ENCODE measurements around the gene ATG5.

The ATG5 gene

GRCh38 chr6:106220485-106220884 is 105.1 kb downstream of the ATG5 start:
- Histone ChIP-seq H3K27ac (no peak overlapping the region), H3K79me2 (ENCODE audit: insufficient read depth, low read depth) (peaks cover 26% of the 10 kb centered on the region), H2AFZ (ENCODE audit: low read depth) (no peak overlapping the region), H3K4me3 (IDR thresholded peaks at IDR 0.05; ENCODE audit: insufficient read depth, low read depth, low read length) (no peak overlapping the region), H3K36me3 (ENCODE audit: insufficient read depth) (no peaks in the 10 kb centered on the region), H4K20me1 (ENCODE audit: insufficient read depth) (no peaks in the 10 kb centered on the region), H3K4me2 (no peak overlapping the region), H3K27me3 (ENCODE audit: insufficient read depth, low read depth) (no peaks in the 10 kb centered on the region), H3K4me1 (ENCODE audit: low read depth, poor library complexity, severe bottlenecking) (peaks cover 49% of the 10 kb centered on the region), H3K9ac (no peak overlapping the region)
- no peak for TF ChIP-seq CTCF (conservative IDR thresholded peaks at IDR 0.05; ENCODE audit: low read depth, low read length)

- Histone ChIP-seq H3K4me1 (ENCODE audit: low read depth, poor library complexity, severe bottlenecking) (peaks cover 18% of the 10 kb centered on the region), H3K4me2 (no peak overlapping the region), H3K27ac (no peak overlapping the region), H3K36me3 (ENCODE audit: insufficient read depth) (no peaks in the 10 kb centered on the region), H3K79me2 (ENCODE audit: insufficient read depth, low read depth) (no peaks in the 10 kb centered on the region; the same call in 1 of the 2 replicates), H4K20me1 (ENCODE audit: insufficient read depth) (no peaks in the 10 kb centered on the region), H3K4me3 (IDR thresholded peaks at IDR 0.05; ENCODE audit: insufficient read depth, low read depth, low read length) (no peak overlapping the region), H3K27me3 (ENCODE audit: insufficient read depth, low read depth) (no peaks in the 10 kb centered on the region), H3K9ac (no peak overlapping the region), H2AFZ (ENCODE audit: low read depth) (no peak overlapping the region)
- no peak for TF ChIP-seq CTCF (conservative IDR thresholded peaks at IDR 0.05; ENCODE audit: low read depth, low read length)
Observed at GRCh38 chr6:106216527-106216926, 109.0 kb downstream of the ATG5 start.

GRCh38 chr6:106215608-106216007 is 110.0 kb downstream of the ATG5 start:
- Histone ChIP-seq H4K20me1 (ENCODE audit: insufficient read depth) (no peaks in the 10 kb centered on the region), H3K27me3 (ENCODE audit: insufficient read depth, low read depth) (no peaks in the 10 kb centered on the region), H3K4me1 (ENCODE audit: low read depth, poor library complexity, severe bottlenecking) (peaks cover 14% of the 10 kb centered on the region), H2AFZ (ENCODE audit: low read depth) (no peak overlapping the region), H3K4me2 (no peak overlapping the region), H3K4me3 (IDR thresholded peaks at IDR 0.05; ENCODE audit: insufficient read depth, low read depth, low read length) (no peak overlapping the region), H3K79me2 (ENCODE audit: insufficient read depth, low read depth) (no peaks in the 10 kb centered on the region; the same call in 1 of the 2 replicates), H3K9ac (no peak overlapping the region), H3K27ac (no peak overlapping the region), H3K36me3 (ENCODE audit: insufficient read depth) (no peaks in the 10 kb centered on the region)
- no peak for TF ChIP-seq CTCF (conservative IDR thresholded peaks at IDR 0.05; ENCODE audit: low read depth, low read length)

GRCh38 chr6:106214531-106214930 is 111.0 kb downstream of the ATG5 start:
- no peak for TF ChIP-seq CTCF (conservative IDR thresholded peaks at IDR 0.05; ENCODE audit: low read depth, low read length)
- Histone ChIP-seq H3K27ac (no peak overlapping the region), H3K36me3 (ENCODE audit: insufficient read depth) (no peaks in the 10 kb centered on the region), H3K4me3 (IDR thresholded peaks at IDR 0.05; ENCODE audit: insufficient read depth, low read depth, low read length) (no peak overlapping the region), H3K79me2 (ENCODE audit: insufficient read depth, low read depth) (no peaks in the 10 kb centered on the region; the same call in 1 of the 2 replicates), H4K20me1 (ENCODE audit: insufficient read depth) (no peaks in the 10 kb centered on the region), H3K9ac (no peak overlapping the region), H3K27me3 (ENCODE audit: insufficient read depth, low read depth) (no peaks in the 10 kb centered on the region), H2AFZ (ENCODE audit: low read depth) (no peak overlapping the region), H3K4me2 (no peak overlapping the region), H3K4me1 (ENCODE audit: low read depth, poor library complexity, severe bottlenecking) (peaks cover 5% of the 10 kb centered on the region)

All from KMS-11 (cell line).